IMR-90 (cell line): ENCODE results near the gene RGMB. TPM values are rescaled to one million over a fixed set of nuclear protein-coding genes. Genes with fewer than 3 reads are reported as not detected.

Source experiments
- ATAC-seq: fragments of 200-7000 bp; cut with Tn5 transposase; 2 replicates; pipeline ENCODE4 v1.9.1; 2020; ENCODE audit warnings: low read depth, mild to moderate bottlenecking, moderate library complexity
- BruUV-seq: library from RNA; stranded (reverse); fragments of 400-500 nt; replicated peaks from 2 replicates; lab custom pipeline; 2021; lab: Mats Ljungman, UMichigan
- CTCF ChIA-PET: fragments of 300-600 bp; formaldehyde crosslinking; extraction: SDS; loops from one replicate; lab custom pipeline; 2021; ENCODE audit warnings: antibody characterized with exemption; lab: Yijun Ruan, JAX
- POLR2A ChIA-PET: fragments of 300-600 bp; sonication (Branson Sonifier 250); formaldehyde crosslinking; loops from one replicate; lab custom pipeline; 2022; ENCODE audit warnings: antibody characterized with exemption; ENCODE audit not compliant: unreplicated experiment; lab: Charles Lee
- DNase-seq: peaks from one replicate; pipeline ENCODE4 v3.0.0; 2013
- H2AFZ ChIP-seq: replicated peaks from 2 replicates; pipeline ENCODE3; 2013; ENCODE audit warnings: low read length, mild to moderate bottlenecking; ENCODE audit not compliant: poor library complexity
- H2AK5ac ChIP-seq: 2 replicates; pipeline ENCODE4 v1.6.1; 2013; ENCODE audit warnings: low read depth, low read length, inconsistent platforms
- H2AK9ac ChIP-seq: replicated peaks from 2 replicates; pipeline ENCODE3; 2013; ENCODE audit warnings: mild to moderate bottlenecking, low read depth, low read length, moderate library complexity; ENCODE audit not compliant: poor library complexity
- H2BK120ac ChIP-seq: 2 replicates; pipeline ENCODE4 v1.6.1; 2013; ENCODE audit warnings: low read depth, low read length, inconsistent platforms
- H2BK15ac ChIP-seq: 3 replicates; pipeline ENCODE4 v1.6.1; 2013; ENCODE audit warnings: low read depth, low read length, inconsistent platforms
- H2BK20ac ChIP-seq: 2 replicates; pipeline ENCODE4 v1.6.1; 2013; ENCODE audit warnings: low read depth, mild to moderate bottlenecking, inconsistent platforms, low read length, moderate library complexity
- H2BK5ac ChIP-seq: 2 replicates; pipeline ENCODE4 v1.6.1; 2013; ENCODE audit warnings: mild to moderate bottlenecking, low read depth, low read length, inconsistent platforms; ENCODE audit not compliant: poor library complexity, severe bottlenecking
- H3K14ac ChIP-seq: replicated peaks from 2 replicates; pipeline ENCODE4 v1.6.1; 2013; ENCODE audit warnings: low read depth, low read length, inconsistent platforms
- H3K18ac ChIP-seq: 2 replicates; pipeline ENCODE4 v1.6.1; 2013; ENCODE audit warnings: low read depth, low read length, control low read depth
- H3K23ac ChIP-seq: 2 replicates; pipeline ENCODE4 v1.6.1; 2013; ENCODE audit warnings: low read depth, low read length, inconsistent platforms
- H3K27ac ChIP-seq: 2 replicates; pipeline ENCODE4 v1.5.1; 2013; ENCODE audit warnings: mild to moderate bottlenecking, control low read depth, low read length; ENCODE audit not compliant: insufficient read depth
- H3K27me3 ChIP-seq: 2 replicates; pipeline ENCODE4 v1.6.1; 2013; ENCODE audit warnings: low read length; ENCODE audit not compliant: control insufficient read depth, insufficient read depth
- H3K36me3 ChIP-seq: 2 replicates; pipeline ENCODE4 v1.6.1; 2013; ENCODE audit warnings: low read length, mixed read lengths; ENCODE audit not compliant: control insufficient read depth, insufficient read depth
- H3K4ac ChIP-seq: 2 replicates; pipeline ENCODE4 v1.6.1; 2013; ENCODE audit warnings: low read depth, low read length, inconsistent platforms
- H3K4me1 ChIP-seq: 2 replicates; pipeline ENCODE4 v1.6.1; 2013; ENCODE audit warnings: low read length, mixed read lengths; ENCODE audit not compliant: control insufficient read depth, insufficient read depth
- H3K4me2 ChIP-seq: 2 replicates; pipeline ENCODE4 v1.6.1; 2013; ENCODE audit warnings: low read depth, mild to moderate bottlenecking, control low read depth, low read length, moderate library complexity
- H3K4me3 ChIP-seq: 2 replicates; pipeline ENCODE4 v1.5.1; 2013; ENCODE audit warnings: low read depth, mild to moderate bottlenecking, control low read depth, low read length, moderate library complexity; ENCODE audit not compliant: insufficient read depth
- H3K56ac ChIP-seq: 2 replicates; pipeline ENCODE4 v1.6.1; 2013; ENCODE audit warnings: low read length, inconsistent platforms; ENCODE audit not compliant: insufficient read depth; ENCODE audit errors: extremely low read depth
- H3K79me1 ChIP-seq, 2 experiments: 2 replicates each; pipeline ENCODE4 v1.6.1; 2013; ENCODE audit warnings: low read length in 2 of 2, inconsistent platforms in 1 of 2, low read depth in 1 of 2
- H3K9ac ChIP-seq: 2 replicates; pipeline ENCODE4 v1.6.1; 2013; ENCODE audit warnings: low read depth, low read length, control low read depth
- H3K9me1 ChIP-seq: 2 replicates; pipeline ENCODE4 v1.6.1; 2013; ENCODE audit warnings: low read length, inconsistent platforms; ENCODE audit not compliant: insufficient read depth
- H3K9me3 ChIP-seq: 2 replicates; pipeline ENCODE4 v1.6.1; 2013; ENCODE audit warnings: low read length; ENCODE audit not compliant: control insufficient read depth, insufficient read depth
- H4K20me1 ChIP-seq: 2 replicates; pipeline ENCODE4 v1.6.1; 2013; ENCODE audit warnings: low read length, inconsistent platforms; ENCODE audit not compliant: insufficient read depth
- H4K5ac ChIP-seq: 2 replicates; pipeline ENCODE4 v1.6.1; 2013; ENCODE audit warnings: mild to moderate bottlenecking, low read depth, low read length, control low read depth
- H4K8ac ChIP-seq, 2 experiments: 2 replicates each; pipeline ENCODE4 v1.6.1; 2013; ENCODE audit warnings: low read depth in 2 of 2, low read length in 2 of 2, control low read depth in 1 of 2, inconsistent platforms in 1 of 2
- H4K91ac ChIP-seq: 2 replicates; pipeline ENCODE4 v1.6.1; 2013; ENCODE audit warnings: low read depth, low read length, inconsistent platforms; ENCODE audit not compliant: insufficient read depth
- BHLHE40 ChIP-seq: fragments of 150-350 bp; IDR thresholded peaks from 2 replicates; pipeline ENCODE4 v1.6.1; 2016; ENCODE audit warnings: mild to moderate bottlenecking, low read depth, low read length
- CEBPB ChIP-seq: IDR thresholded peaks from 2 replicates; pipeline ENCODE4 v1.6.1; 2012; ENCODE audit warnings: low read depth, low read length, improper control_type of control experiment
- CHD1 ChIP-seq: IDR thresholded peaks from 2 replicates; pipeline ENCODE4 v1.6.1; 2012; ENCODE audit warnings: low read depth, low read length, improper control_type of control experiment
- FOS ChIP-seq: fragments of 150-350 bp; IDR thresholded peaks from 2 replicates; pipeline ENCODE4 v1.6.1; 2016; ENCODE audit warnings: low read depth, low read length
- MAFK ChIP-seq: IDR thresholded peaks from 2 replicates; pipeline ENCODE4 v1.6.1; 2012; ENCODE audit warnings: low read depth, low read length, improper control_type of control experiment
- MAZ ChIP-seq: IDR thresholded peaks from 2 replicates; pipeline ENCODE4 v1.6.1; 2012; ENCODE audit warnings: low read depth, mild to moderate bottlenecking, low read length, improper control_type of control experiment, moderate library complexity, borderline replicate concordance
- MXI1 ChIP-seq: IDR thresholded peaks from 2 replicates; pipeline ENCODE4 v1.6.1; 2012; ENCODE audit warnings: low read depth, mild to moderate bottlenecking, low read length, moderate library complexity, borderline replicate concordance
- NFE2L2 ChIP-seq: fragments of 150-350 bp; IDR thresholded peaks from 2 replicates; pipeline ENCODE4 v1.6.1; 2016; ENCODE audit warnings: low read depth, mild to moderate bottlenecking, low read length
- POLR2A ChIP-seq: IDR thresholded peaks from 2 replicates; pipeline ENCODE4 v1.6.1; 2012; ENCODE audit warnings: mild to moderate bottlenecking, low read depth, low read length
- RAD21 ChIP-seq: IDR thresholded peaks from 2 replicates; pipeline ENCODE4 v1.6.1; 2012; ENCODE audit warnings: low read length, improper control_type of control experiment
- RCOR1 ChIP-seq: IDR thresholded peaks from 2 replicates; pipeline ENCODE4 v1.6.1; 2012; ENCODE audit warnings: mild to moderate bottlenecking, low read length, improper control_type of control experiment; ENCODE audit not compliant: insufficient replicate concordance
- RFX5 ChIP-seq: IDR thresholded peaks from 2 replicates; pipeline ENCODE4 v1.8.0; 2012; ENCODE audit warnings: low read depth, mild to moderate bottlenecking, low read length, moderate library complexity
- SMC3 ChIP-seq: fragments of 150-350 bp; IDR thresholded peaks from 2 replicates; pipeline ENCODE4 v1.6.1; 2016; ENCODE audit warnings: low read depth, mild to moderate bottlenecking, antibody characterized with exemption, low read length, moderate library complexity
- WGBS, 2 experiments: methylation state at CpG; one replicate each; pipeline versions ENCODE4 v1.1.5 to v1.1.7; 2013; ENCODE audit warnings: missing lambda C conversion rate in 2 of 2; ENCODE audit not compliant: insufficient read length in 1 of 2; ENCODE audit errors: extremely low coverage in 2 of 2; 5-methylcytosine and 5-hydroxymethylcytosine counted together
- dilution Hi-C: fragments of 300-500 bp; cut with HindIII; formaldehyde crosslinking; loops from one replicate; pipeline ENCODE4 v1.14.3; 2018; ENCODE audit warnings: low sequenced_read_pairs; ENCODE audit not compliant: unreplicated experiment
- in situ Hi-C: fragments of 300-500 bp; cut with MboI; formaldehyde crosslinking; loops from 3 replicates; pipeline ENCODE4 v1.14.3; 2019; ENCODE audit warnings: low sequenced_read_pairs, inconsistent platforms, mixed read lengths
- intact Hi-C: fragments of 100-400 bp; cut with micrococcal nuclease; formaldehyde crosslinking; loops from 2 replicates; pipeline ENCODE4 v1.10.0; 2022
- polyA plus RNA-seq, 3 experiments: library from polyadenylated mRNA; depleted of rRNA; stranded (reverse); fragments of >200 nt; gene quantifications; 2 replicates each; pipeline ENCODE4 v1.2.3, GENCODE V29; 2012; ENCODE audit warnings: low replicate concordance in 1 of 3
- total RNA-seq: library from RNA; depleted of rRNA; stranded (reverse); fragments of >200 nt; gene quantifications from 2 replicates; pipeline ENCODE4 v1.2.3, GENCODE V29; 2012
- TF ChIP-seq, protein P1 (sequence below): fragments of 150-350 bp; IDR thresholded peaks from 2 replicates; pipeline ENCODE4 v1.6.1; 2016; ENCODE audit warnings: low read depth, mild to moderate bottlenecking, low read length, moderate library complexity, borderline replicate concordance
- TF ChIP-seq, protein P2 (sequence below): fragments of 150-350 bp; IDR thresholded peaks from 2 replicates; pipeline ENCODE4 v1.6.1; 2017; ENCODE audit warnings: mild to moderate bottlenecking, antibody characterized with exemption, low read length, low read depth
- TF ChIP-seq, protein P3 (sequence below): conservative IDR thresholded peaks from 2 replicates; pipeline ENCODE4 v1.5.1; 2012; ENCODE audit warnings: mild to moderate bottlenecking, low read depth, low read length, improper control_type of control experiment

RGMB gene
- total and polyA plus RNA-seq, 2 of the 4 experiments (the other 2 are of a cell fraction): 74.4 to 129 TPM

DNA sequence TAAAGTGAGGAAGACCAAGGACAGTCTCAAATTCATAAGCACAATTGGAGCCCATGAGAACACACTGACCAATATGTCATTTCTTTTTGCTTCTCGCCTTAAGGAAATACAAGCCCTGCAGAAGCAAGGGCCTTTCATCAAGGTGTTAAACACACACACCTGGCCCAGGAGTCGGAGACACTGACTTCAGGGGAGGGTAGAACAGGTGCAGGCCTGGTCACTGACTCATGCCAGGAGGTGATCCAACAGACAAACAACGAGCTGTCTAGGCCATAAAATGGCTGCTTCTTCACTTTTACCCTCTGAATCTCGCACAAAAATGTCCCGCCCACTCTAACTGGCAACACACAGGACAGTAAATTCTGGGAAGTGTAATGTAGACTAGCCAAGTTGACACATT, 62.7 kb downstream of the RGMB start:
- no peak overlapping the region for H4K5ac ChIP-seq
- ChIA-PET POLR2A (interaction anchor here (0.6 kb wide), 1 partner anchor 59 kb away, joined by 4 read pairs; no protein-coding TSS in a partner anchor), CTCF (no interaction called here)
- H2BK5ac ChIP-seq: no peak overlapping the region
- no peak for ATAC-seq
- no peak overlapping the region for H3K9ac ChIP-seq
- 67% methylated on average over 1 of the region's 5 CpGs; no CpG with 5 or more reads in 1 of the 2 experiments for WGBS, 2 experiments
- no peak overlapping the region for H2BK120ac ChIP-seq
- H2AK9ac ChIP-seq: no peak overlapping the region
- H2AK5ac ChIP-seq: no peak overlapping the region
- TF ChIP-seq FOS (no peak), RFX5 (no peak), MXI1 (no peak), CEBPB (no peak), SMC3 (no peak), CHD1 (no peak), NFE2L2 (no peak), RCOR1 (no peak), RAD21 (no peak), BHLHE40 (no peak), POLR2A (no peak), MAFK (no peak), MAZ (no peak)
- TF ChIP-seq, protein P1, sequence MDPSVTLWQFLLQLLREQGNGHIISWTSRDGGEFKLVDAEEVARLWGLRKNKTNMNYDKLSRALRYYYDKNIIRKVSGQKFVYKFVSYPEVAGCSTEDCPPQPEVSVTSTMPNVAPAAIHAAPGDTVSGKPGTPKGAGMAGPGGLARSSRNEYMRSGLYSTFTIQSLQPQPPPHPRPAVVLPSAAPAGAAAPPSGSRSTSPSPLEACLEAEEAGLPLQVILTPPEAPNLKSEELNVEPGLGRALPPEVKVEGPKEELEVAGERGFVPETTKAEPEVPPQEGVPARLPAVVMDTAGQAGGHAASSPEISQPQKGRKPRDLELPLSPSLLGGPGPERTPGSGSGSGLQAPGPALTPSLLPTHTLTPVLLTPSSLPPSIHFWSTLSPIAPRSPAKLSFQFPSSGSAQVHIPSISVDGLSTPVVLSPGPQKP: no peak
- TF ChIP-seq, protein P2, sequence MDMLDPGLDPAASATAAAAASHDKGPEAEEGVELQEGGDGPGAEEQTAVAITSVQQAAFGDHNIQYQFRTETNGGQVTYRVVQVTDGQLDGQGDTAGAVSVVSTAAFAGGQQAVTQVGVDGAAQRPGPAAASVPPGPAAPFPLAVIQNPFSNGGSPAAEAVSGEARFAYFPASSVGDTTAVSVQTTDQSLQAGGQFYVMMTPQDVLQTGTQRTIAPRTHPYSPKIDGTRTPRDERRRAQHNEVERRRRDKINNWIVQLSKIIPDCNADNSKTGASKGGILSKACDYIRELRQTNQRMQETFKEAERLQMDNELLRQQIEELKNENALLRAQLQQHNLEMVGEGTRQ: no peak
- TF ChIP-seq, protein P3, sequence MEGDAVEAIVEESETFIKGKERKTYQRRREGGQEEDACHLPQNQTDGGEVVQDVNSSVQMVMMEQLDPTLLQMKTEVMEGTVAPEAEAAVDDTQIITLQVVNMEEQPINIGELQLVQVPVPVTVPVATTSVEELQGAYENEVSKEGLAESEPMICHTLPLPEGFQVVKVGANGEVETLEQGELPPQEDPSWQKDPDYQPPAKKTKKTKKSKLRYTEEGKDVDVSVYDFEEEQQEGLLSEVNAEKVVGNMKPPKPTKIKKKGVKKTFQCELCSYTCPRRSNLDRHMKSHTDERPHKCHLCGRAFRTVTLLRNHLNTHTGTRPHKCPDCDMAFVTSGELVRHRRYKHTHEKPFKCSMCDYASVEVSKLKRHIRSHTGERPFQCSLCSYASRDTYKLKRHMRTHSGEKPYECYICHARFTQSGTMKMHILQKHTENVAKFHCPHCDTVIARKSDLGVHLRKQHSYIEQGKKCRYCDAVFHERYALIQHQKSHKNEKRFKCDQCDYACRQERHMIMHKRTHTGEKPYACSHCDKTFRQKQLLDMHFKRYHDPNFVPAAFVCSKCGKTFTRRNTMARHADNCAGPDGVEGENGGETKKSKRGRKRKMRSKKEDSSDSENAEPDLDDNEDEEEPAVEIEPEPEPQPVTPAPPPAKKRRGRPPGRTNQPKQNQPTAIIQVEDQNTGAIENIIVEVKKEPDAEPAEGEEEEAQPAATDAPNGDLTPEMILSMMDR: no peak
- H3K4ac ChIP-seq: no peak overlapping the region
- dilution Hi-C loops: no loop called here
- H3K36me3 ChIP-seq: no peaks in the 10 kb centered on the region
- no peak overlapping the region for H3K27ac ChIP-seq
- H3K79me1 ChIP-seq: no peaks in the 10 kb centered on the region
- H3K14ac ChIP-seq: no peak overlapping the region
- in situ Hi-C loops: no loop called here
- no peak overlapping the region for H3K56ac ChIP-seq
- no peaks in the 10 kb centered on the region for H3K27me3 ChIP-seq
- H2AFZ ChIP-seq: no peak overlapping the region
- H3K9me3 ChIP-seq: no peaks in the 10 kb centered on the region
- no peak overlapping the region for H2BK20ac ChIP-seq
- no peak overlapping the region for H3K4me2 ChIP-seq
- no peak for DNase-seq
- no peak overlapping the region for H3K18ac ChIP-seq
- intact Hi-C loops: no loop called here
- no peak overlapping the region for H2BK15ac ChIP-seq
- H4K91ac ChIP-seq: no peak overlapping the region
- no peaks in the 10 kb centered on the region for H3K9me1 ChIP-seq
- peaks cover 2% of the 10 kb centered on the region; the same call in 1 of the 2 replicates for H3K4me1 ChIP-seq
- H4K20me1 ChIP-seq: no peaks in the 10 kb centered on the region
- H3K4me3 ChIP-seq: no peak overlapping the region
- H3K23ac ChIP-seq: no peak overlapping the region
- H4K8ac ChIP-seq: no peak overlapping the region
- no TSS peak for BruUV-seq
